ENCODE data around the gene REXO1. TPM values are rescaled to one million over a fixed set of nuclear protein-coding genes. Genes with fewer than 3 reads are reported as not detected.

REXO1 gene
- total and polyA plus RNA-seq, 2 experiments from 2014 or later = 20.2 to 90.1 TPM

- Histone ChIP-seq H3K4me1 (ENCODE audit: insufficient read depth) (peaks cover 14% of the 10 kb centered on the region), H3F3A (replicated peaks; ENCODE audit: low read depth) (peaks cover 10% of the 10 kb centered on the region), H3K4me3 (peak overlapping the region; percentile 58), H3K36me3 (ENCODE audit: insufficient read depth) (no peaks in the 10 kb centered on the region), H2AFZ (peak overlapping the region; percentile 66; the same call in 1 of the 2 replicates), H3K79me2 (replicated peaks; ENCODE audit: insufficient read depth) (no peaks in the 10 kb centered on the region), H3K9me2 (ENCODE audit: insufficient read depth) (no peaks in the 10 kb centered on the region), H3K27ac (ENCODE audit: low read depth) (no peak overlapping the region), H4K20me1 (replicated peaks; ENCODE audit: insufficient read depth) (no peaks in the 10 kb centered on the region; the same call in 1 of the 2 replicates), H3K27me3 (ENCODE audit: insufficient read depth) (peaks cover 94% of the 10 kb centered on the region), H3K4me2 (peak overlapping the region; percentile 85)
- peak; percentile 6; the same call in 2 of the 3 replicates for ATAC-seq
- no peak for TF ChIP-seq NANOG (IDR thresholded peaks at IDR 0.05; ENCODE audit: borderline replicate concordance)
- TF ChIP-seq, protein P1, sequence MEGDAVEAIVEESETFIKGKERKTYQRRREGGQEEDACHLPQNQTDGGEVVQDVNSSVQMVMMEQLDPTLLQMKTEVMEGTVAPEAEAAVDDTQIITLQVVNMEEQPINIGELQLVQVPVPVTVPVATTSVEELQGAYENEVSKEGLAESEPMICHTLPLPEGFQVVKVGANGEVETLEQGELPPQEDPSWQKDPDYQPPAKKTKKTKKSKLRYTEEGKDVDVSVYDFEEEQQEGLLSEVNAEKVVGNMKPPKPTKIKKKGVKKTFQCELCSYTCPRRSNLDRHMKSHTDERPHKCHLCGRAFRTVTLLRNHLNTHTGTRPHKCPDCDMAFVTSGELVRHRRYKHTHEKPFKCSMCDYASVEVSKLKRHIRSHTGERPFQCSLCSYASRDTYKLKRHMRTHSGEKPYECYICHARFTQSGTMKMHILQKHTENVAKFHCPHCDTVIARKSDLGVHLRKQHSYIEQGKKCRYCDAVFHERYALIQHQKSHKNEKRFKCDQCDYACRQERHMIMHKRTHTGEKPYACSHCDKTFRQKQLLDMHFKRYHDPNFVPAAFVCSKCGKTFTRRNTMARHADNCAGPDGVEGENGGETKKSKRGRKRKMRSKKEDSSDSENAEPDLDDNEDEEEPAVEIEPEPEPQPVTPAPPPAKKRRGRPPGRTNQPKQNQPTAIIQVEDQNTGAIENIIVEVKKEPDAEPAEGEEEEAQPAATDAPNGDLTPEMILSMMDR (conservative IDR thresholded peaks at IDR 0.05; ENCODE audit: low read depth in 2 of 2) = no peak
- no peak for TF ChIP-seq ZNF114 (CRISPR knock-in tag; IDR thresholded peaks at IDR 0.05)
- no peak for TF ChIP-seq EZH2 (IDR thresholded peaks at IDR 0.05; ENCODE audit: low read depth, unreplicated experiment)
- TF ChIP-seq EZH2phosphoT487 (IDR thresholded peaks at IDR 0.05; ENCODE audit: unreplicated experiment) = no peak
- TF ChIP-seq JUNB (IDR thresholded peaks at IDR 0.05; ENCODE audit: unreplicated experiment) = no peak
- TF ChIP-seq, protein P2, sequence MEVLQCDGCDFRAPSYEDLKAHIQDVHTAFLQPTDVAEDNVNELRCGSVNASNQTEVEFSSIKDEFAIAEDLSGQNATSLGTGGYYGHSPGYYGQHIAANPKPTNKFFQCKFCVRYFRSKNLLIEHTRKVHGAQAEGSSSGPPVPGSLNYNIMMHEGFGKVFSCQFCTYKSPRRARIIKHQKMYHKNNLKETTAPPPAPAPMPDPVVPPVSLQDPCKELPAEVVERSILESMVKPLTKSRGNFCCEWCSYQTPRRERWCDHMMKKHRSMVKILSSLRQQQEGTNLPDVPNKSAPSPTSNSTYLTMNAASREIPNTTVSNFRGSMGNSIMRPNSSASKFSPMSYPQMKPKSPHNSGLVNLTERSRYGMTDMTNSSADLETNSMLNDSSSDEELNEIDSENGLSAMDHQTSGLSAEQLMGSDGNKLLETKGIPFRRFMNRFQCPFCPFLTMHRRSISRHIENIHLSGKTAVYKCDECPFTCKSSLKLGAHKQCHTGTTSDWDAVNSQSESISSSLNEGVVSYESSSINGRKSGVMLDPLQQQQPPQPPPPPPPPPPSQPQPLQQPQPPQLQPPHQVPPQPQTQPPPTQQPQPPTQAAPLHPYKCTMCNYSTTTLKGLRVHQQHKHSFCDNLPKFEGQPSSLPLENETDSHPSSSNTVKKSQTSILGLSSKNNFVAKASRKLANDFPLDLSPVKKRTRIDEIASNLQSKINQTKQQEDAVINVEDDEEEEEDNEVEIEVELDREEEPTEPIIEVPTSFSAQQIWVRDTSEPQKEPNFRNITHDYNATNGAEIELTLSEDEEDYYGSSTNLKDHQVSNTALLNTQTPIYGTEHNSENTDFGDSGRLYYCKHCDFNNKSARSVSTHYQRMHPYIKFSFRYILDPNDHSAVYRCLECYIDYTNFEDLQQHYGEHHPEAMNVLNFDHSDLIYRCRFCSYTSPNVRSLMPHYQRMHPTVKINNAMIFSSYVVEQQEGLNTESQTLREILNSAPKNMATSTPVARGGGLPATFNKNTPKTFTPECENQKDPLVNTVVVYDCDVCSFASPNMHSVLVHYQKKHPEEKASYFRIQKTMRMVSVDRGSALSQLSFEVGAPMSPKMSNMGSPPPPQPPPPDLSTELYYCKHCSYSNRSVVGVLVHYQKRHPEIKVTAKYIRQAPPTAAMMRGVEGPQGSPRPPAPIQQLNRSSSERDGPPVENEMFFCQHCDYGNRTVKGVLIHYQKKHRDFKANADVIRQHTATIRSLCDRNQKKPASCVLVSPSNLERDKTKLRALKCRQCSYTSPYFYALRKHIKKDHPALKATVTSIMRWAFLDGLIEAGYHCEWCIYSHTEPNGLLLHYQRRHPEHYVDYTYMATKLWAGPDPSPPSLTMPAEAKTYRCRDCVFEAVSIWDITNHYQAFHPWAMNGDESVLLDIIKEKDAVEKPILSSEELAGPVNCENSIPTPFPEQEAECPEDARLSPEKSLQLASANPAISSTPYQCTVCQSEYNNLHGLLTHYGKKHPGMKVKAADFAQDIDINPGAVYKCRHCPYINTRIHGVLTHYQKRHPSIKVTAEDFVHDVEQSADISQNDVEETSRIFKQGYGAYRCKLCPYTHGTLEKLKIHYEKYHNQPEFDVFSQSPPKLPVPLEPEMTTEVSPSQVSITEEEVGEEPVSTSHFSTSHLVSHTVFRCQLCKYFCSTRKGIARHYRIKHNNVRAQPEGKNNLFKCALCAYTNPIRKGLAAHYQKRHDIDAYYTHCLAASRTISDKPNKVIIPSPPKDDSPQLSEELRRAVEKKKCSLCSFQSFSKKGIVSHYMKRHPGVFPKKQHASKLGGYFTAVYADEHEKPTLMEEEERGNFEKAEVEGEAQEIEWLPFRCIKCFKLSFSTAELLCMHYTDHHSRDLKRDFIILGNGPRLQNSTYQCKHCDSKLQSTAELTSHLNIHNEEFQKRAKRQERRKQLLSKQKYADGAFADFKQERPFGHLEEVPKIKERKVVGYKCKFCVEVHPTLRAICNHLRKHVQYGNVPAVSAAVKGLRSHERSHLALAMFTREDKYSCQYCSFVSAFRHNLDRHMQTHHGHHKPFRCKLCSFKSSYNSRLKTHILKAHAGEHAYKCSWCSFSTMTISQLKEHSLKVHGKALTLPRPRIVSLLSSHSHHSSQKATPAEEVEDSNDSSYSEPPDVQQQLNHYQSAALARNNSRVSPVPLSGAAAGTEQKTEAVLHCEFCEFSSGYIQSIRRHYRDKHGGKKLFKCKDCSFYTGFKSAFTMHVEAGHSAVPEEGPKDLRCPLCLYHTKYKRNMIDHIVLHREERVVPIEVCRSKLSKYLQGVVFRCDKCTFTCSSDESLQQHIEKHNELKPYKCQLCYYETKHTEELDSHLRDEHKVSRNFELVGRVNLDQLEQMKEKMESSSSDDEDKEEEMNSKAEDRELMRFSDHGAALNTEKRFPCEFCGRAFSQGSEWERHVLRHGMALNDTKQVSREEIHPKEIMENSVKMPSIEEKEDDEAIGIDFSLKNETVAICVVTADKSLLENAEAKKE (CRISPR knock-in tag; IDR thresholded peaks at IDR 0.05) = no peak
- no peak for TF ChIP-seq STAT1 (IDR thresholded peaks at IDR 0.05; ENCODE audit: unreplicated experiment)
- no peak for TF ChIP-seq CREB1 (CRISPR knock-in tag; IDR thresholded peaks at IDR 0.05; ENCODE audit: low read depth)
- no peak for TF ChIP-seq ETS1 (IDR thresholded peaks at IDR 0.05)
- no peak for TF ChIP-seq ZNF331 (CRISPR knock-in tag; IDR thresholded peaks at IDR 0.05; ENCODE audit: low read depth)
- TF ChIP-seq POLR2AphosphoS5 (IDR thresholded peaks at IDR 0.05; ENCODE audit: low read depth) = no peak
- TF ChIP-seq REST (IDR thresholded peaks at IDR 0.05; ENCODE audit: unreplicated experiment) = no peak
- Mint-ChIP-seq H3K36me3 (ENCODE audit: low read depth) (no peaks in the 10 kb centered on the region; the same call in 2 of the 3 replicates), H3K4me3 (peak overlapping the region; percentile 51), H3K27ac (no peak overlapping the region), H3K27me3 (ENCODE audit: insufficient read depth, low read depth, poor library complexity) (peaks cover 89% of the 10 kb centered on the region), H3K4me1 (peaks cover 16% of the 10 kb centered on the region), H3K9me3 (peaks cover 21% of the 10 kb centered on the region)
- no peak for DNase-seq (ENCODE audit: low spot score)
Measured at GRCh38 chr19:1776606-1777147, 71.6 kb downstream of the REXO1 start.
